Neuron (in vitro differentiated cells): ENCODE data around the gene ADAMTS2.

Source experiments
- H2AFZ ChIP-seq: one replicate; pipeline ENCODE4 v1.6.1; 2013; ENCODE audit warnings: low read depth, mild to moderate bottlenecking, inconsistent platforms, low read length, moderate library complexity
- H3K27me3 ChIP-seq: one replicate; pipeline ENCODE4 v1.6.1; 2013; ENCODE audit warnings: low read length; ENCODE audit not compliant: insufficient read depth
- H3K36me3 ChIP-seq: one replicate; pipeline ENCODE4 v1.6.1; 2013; ENCODE audit warnings: low read length; ENCODE audit not compliant: insufficient read depth
- H3K4me1 ChIP-seq: one replicate; pipeline ENCODE4 v1.6.1; 2013; ENCODE audit warnings: low read length; ENCODE audit not compliant: insufficient read depth
- H3K4me3 ChIP-seq: 2 replicates; pipeline ENCODE4 v1.5.1; 2013; ENCODE audit warnings: mild to moderate bottlenecking, low read length, moderate library complexity
- H3K9me3 ChIP-seq: one replicate; pipeline ENCODE4 v1.6.1; 2013; ENCODE audit warnings: low read length

Gene ADAMTS2

GRCh38 chr5:179138568-179138925 is 206.7 kb downstream of the ADAMTS2 start:
- Histone ChIP-seq H3K4me1 (no peaks in the 10 kb centered on the region), H3K9me3 (no peaks in the 10 kb centered on the region), H2AFZ (no peak overlapping the region), H3K36me3 (no peaks in the 10 kb centered on the region), H3K4me3 (no peak overlapping the region), H3K27me3 (no peaks in the 10 kb centered on the region)

DNA sequence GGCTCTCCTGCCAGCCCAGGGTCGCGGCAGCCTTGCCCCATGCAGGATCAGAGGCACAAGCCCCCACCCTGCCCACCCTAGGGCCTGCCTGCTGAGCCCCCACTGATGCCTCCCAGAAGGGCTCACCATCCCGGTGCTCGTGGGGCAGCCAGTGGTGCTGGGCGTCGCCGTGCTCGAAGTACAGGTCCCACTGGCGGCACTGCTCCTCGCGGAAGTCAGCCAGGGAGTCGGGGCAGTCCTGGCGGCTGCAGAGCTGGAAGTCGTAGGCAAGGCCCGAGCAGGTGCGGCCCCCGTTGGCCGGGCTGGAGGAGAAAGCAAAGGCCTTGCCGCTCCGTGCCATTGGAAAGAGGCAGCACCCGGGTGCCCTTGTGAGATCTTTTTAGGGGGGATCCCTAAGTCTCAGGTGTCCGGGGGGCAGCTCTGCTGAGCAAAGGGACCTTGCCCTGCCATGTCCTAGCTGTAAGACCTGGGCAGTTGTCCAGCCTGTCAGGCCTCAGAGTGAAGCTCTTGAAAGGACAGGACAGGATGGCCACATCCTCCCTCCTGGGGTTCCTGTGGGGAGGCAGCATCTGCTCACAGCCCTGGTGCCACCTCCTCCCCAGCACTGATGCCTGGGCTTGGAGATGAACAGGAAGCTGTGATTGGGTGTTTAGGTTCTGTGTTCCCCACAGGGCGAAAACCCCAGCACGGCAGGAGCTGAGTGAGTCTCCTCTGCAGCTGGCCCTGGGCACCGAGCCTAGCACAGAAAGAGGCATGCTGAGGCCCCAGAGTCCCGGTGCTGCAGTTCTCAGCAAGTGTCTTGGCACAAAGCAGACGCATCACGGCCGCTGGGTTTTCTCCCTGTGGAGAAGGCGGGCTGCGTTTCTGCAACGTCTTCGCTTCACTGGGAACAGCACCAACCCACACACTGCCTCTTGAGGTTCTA is 207.4 kb downstream of the ADAMTS2 start:
- Histone ChIP-seq H3K27me3 (no peaks in the 10 kb centered on the region), H3K4me3 (no peak overlapping the region), H3K9me3 (no peaks in the 10 kb centered on the region), H3K36me3 (no peaks in the 10 kb centered on the region), H3K4me1 (no peaks in the 10 kb centered on the region), H2AFZ (no peak overlapping the region)

DNA sequence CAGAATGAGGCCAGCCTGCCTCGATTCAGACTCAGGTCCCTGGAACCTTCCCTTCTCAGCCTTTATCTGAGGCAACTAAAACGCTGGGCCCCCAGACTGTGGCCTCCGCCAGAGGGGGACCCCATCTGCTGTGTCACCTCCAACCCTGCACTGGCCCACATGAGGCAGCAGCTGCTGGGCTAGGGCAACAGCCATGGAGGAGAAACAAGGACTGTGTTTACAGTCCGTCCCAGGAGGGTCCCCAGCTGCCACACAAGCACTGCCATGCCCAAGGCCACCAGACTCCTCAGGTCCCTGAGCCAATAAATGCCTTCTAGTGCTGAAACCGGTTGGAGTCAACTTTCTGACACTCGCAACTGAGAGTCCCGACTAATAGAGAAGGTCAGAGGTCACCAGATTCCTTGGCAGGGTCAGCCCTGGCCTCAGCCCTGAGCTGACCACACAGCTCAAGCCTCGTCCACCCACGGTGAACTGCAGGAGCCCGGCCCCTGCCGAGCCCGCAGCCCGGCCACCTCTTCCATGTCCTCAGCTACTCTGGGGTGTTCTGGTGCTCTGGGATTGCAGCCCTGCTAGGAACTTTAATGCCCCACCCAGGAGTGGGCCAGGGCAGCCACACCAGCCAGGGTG is 208.1 kb downstream of the ADAMTS2 start:
- Histone ChIP-seq H3K4me3 (no peak overlapping the region), H2AFZ (no peak overlapping the region), H3K4me1 (no peaks in the 10 kb centered on the region), H3K9me3 (peaks cover 2% of the 10 kb centered on the region), H3K36me3 (no peaks in the 10 kb centered on the region), H3K27me3 (no peaks in the 10 kb centered on the region)

GRCh38 chr5:179135441-179136215 is 209.6 kb downstream of the ADAMTS2 start:
- Histone ChIP-seq H3K4me3 (no peak overlapping the region), H3K27me3 (no peaks in the 10 kb centered on the region), H3K36me3 (no peaks in the 10 kb centered on the region), H3K4me1 (no peaks in the 10 kb centered on the region), H3K9me3 (peaks cover 2% of the 10 kb centered on the region), H2AFZ (no peak overlapping the region)

DNA sequence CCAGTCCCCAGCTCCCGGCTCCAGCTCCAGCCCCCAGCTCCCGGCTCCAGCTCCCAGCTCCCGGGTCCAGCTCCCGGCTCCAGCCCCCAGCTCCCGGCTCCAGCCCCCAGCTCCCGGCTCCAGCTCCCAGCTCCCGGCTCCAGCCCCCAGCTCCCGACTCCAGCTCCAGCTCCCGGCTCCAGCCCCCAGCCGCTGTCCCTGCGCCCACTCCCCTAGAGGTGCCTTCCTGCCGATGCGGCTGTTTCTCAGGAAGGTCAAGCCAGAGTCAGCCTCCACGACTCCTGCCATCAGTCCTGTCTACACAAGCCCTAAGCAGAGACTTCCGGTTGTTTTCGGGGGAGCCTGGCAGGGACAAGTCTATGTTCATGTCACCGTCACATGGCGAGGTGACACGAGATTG is 210.3 kb downstream of the ADAMTS2 start:
- no peaks in the 10 kb centered on the region for H3K36me3 ChIP-seq
- no peaks in the 10 kb centered on the region for H3K27me3 ChIP-seq
- no peak overlapping the region for H3K4me3 ChIP-seq
- peaks cover 2% of the 10 kb centered on the region for H3K9me3 ChIP-seq
- H3K4me1 ChIP-seq, result no peaks in the 10 kb centered on the region
- no peak overlapping the region for H2AFZ ChIP-seq

DNA sequence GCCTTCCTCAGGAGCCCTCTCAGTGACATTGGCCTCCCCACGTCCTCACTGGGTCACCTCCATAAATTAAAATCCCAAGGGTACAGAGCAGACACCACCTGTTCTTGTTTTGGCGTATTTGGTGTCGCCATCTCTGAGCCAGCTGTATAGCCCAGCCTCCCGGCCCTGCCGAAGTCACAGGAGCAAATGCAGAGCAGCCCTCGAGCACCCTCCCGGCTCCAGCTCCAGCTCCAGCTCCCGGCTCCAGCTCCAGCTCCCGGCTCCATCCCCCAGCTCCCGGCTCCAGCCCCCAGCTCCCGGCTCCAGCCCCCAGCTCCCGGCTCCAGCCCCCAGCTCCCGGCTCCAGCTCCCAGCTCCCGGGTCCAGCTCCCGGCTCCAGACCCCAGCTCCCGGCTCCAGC is 210.8 kb downstream of the ADAMTS2 start:
- Histone ChIP-seq H3K4me3 (no peak overlapping the region), H2AFZ (no peak overlapping the region), H3K4me1 (no peaks in the 10 kb centered on the region), H3K36me3 (no peaks in the 10 kb centered on the region), H3K9me3 (peaks cover 2% of the 10 kb centered on the region), H3K27me3 (no peaks in the 10 kb centered on the region)

- Histone ChIP-seq H3K4me3 (no peak overlapping the region), H2AFZ (no peak overlapping the region), H3K9me3 (peaks cover 2% of the 10 kb centered on the region), H3K27me3 (no peaks in the 10 kb centered on the region), H3K4me1 (no peaks in the 10 kb centered on the region), H3K36me3 (no peaks in the 10 kb centered on the region)
Observed at GRCh38 chr5:179132586-179133355, 212.5 kb downstream of the ADAMTS2 start.

DNA sequence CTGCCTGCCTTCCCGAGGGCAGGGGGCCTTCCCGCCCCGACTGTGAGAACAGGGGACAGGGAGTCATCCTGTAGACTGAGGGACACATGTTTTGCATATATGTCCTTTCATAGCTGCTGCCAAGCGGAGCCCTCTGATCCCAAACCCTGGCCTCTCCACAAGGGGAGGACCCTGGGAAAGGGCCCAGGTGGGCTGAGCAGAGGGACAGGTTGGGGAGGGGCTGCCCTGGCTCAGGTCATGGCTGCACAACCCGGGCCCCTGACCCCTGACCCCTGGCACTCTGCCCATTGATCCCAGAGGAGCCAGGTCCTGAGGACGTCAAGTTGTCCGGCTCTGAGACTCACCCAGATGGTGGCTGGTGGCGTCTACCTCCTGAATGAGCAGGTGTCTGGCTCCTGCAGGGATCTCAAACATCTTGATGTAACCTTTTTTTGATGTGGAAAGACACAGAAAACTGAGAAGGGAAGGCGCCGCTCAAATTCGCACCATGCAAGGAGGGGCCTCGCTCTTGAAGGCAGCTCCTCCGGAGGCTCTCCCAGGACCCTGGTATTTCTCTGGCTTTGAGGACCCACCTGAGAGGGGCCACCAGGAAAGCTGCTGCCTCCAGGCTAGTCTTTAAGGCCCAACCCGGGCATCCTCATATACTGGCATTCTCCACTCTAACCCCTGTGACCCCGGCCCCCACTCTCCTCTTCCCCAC is 213.2 kb downstream of the ADAMTS2 start:
- no peaks in the 10 kb centered on the region for H3K27me3 ChIP-seq
- H3K4me1 ChIP-seq, result no peaks in the 10 kb centered on the region
- no peaks in the 10 kb centered on the region for H3K36me3 ChIP-seq
- peaks cover 2% of the 10 kb centered on the region for H3K9me3 ChIP-seq
- H3K4me3 ChIP-seq, result no peak overlapping the region
- H2AFZ ChIP-seq, result no peak overlapping the region

DNA sequence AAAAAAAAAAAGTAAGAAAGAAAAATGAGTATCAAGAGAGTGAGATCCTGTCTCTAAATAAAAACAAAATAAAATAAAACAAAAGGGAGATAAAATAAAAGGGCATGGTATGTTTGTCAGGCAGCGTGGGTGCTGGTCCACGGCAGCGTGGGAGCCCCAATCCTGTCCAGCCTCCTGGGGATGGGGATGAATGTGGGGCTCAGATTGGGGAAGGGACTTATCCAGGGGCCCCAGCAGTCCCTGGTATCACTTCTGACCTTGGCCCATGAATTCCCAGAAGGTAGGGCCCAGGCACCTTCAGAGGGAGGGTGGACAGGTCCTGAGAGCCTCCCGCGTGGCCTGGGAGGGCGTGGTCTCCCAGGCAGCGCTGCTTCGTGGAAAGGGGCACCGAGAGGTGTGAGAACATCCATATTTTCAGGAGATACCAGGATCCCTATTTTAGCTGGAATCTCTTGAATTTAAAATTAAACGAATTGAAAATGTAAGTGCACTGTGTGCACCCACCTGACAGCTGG is 213.9 kb downstream of the ADAMTS2 start:
- H2AFZ ChIP-seq, result no peak overlapping the region
- H3K36me3 ChIP-seq, result no peaks in the 10 kb centered on the region
- no peaks in the 10 kb centered on the region for H3K4me1 ChIP-seq
- no peaks in the 10 kb centered on the region for H3K27me3 ChIP-seq
- H3K9me3 ChIP-seq, result peaks cover 2% of the 10 kb centered on the region
- no peak overlapping the region for H3K4me3 ChIP-seq

- Histone ChIP-seq H3K27me3 (no peaks in the 10 kb centered on the region), H3K36me3 (no peaks in the 10 kb centered on the region), H3K9me3 (peaks cover 2% of the 10 kb centered on the region), H3K4me1 (no peaks in the 10 kb centered on the region), H2AFZ (no peak overlapping the region), H3K4me3 (no peak overlapping the region)
Observed at GRCh38 chr5:179130101-179130681, 215.1 kb downstream of the ADAMTS2 start.

DNA sequence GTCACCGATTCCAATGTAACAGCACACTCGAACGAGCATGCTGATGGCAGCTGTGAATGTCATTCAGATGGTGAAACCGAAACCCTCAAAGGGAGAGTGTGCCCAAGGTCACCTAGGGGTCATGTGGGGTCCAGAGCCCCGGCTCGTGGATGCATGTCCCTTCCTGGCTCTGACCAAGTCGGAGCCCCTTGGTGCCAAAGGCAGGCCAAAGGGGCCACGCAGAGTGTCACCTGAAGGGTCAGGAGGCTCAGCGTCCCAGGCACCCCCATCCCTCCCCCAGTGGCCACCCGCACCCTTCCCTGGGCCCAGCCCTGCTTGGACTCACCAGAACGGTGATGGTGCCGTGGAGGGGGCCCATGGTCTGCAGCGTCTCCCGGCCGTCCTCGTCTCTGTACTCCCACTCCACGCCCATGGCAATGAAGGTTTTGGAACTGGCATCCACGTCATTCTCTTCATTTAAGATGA is 215.6 kb downstream of the ADAMTS2 start:
- no peaks in the 10 kb centered on the region for H3K4me1 ChIP-seq
- H3K36me3 ChIP-seq, result no peaks in the 10 kb centered on the region
- no peak overlapping the region for H3K4me3 ChIP-seq
- no peaks in the 10 kb centered on the region for H3K27me3 ChIP-seq
- H3K9me3 ChIP-seq, result peaks cover 6% of the 10 kb centered on the region
- H2AFZ ChIP-seq, result no peak overlapping the region

DNA sequence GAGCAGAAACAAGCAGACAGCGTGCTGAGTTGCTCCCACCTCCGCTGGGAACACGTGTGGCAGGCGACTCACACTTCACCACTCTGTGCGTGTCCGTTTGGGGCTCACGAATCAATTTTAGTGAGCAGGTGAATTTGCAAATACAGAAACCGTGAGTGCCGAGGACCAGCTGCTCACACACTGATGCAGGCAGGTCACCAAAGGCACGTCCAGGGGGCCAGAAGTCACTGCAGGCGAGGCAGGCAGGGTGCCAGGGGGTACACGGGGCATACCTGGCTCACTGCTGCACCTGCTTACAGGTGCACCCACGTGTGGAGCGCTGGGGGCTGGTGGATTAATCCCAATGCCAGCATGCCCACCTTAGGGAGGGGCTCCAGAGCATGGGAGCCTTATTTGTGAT is 216.3 kb downstream of the ADAMTS2 start:
- Histone ChIP-seq H3K27me3 (no peaks in the 10 kb centered on the region), H3K36me3 (no peaks in the 10 kb centered on the region), H3K4me1 (no peaks in the 10 kb centered on the region), H3K4me3 (no peak overlapping the region), H2AFZ (no peak overlapping the region), H3K9me3 (peaks cover 9% of the 10 kb centered on the region)
